A549 (cell line): ENCODE results near the gene DVL1. TPM values are rescaled to one million over a fixed set of nuclear protein-coding genes. Genes with fewer than 3 reads are reported as not detected.

Experiments
- ATAC-seq, 2 experiments: fragments of 200-7000 bp in 1 of 2; fragments of >200 bp in 1 of 2; cut with Nextera tagmentation in 1 of 2; cut with Tn5 transposase in 1 of 2; 3 replicates each; pipeline versions ENCODE4 v1.8.0 to v1.9.1; 2018 to 2020; ENCODE audit warnings: mild to moderate bottlenecking in 1 of 2, moderate library complexity in 1 of 2
- CTCF ChIA-PET: fragments of 300-600 bp; sonication (Branson Sonifier 250); formaldehyde crosslinking; extraction: SDS; loops from one replicate; lab custom pipeline; 2021; ENCODE audit warnings: antibody characterized with exemption, inconsistent platforms; lab: Yijun Ruan, JAX
- POLR2A ChIA-PET: fragments of 350-600 bp; formaldehyde crosslinking; extraction: SDS; loops from one replicate; lab custom pipeline; 2021; ENCODE audit warnings: antibody characterized with exemption, inconsistent platforms; lab: Yijun Ruan, JAX
- DNase-seq, 2 experiments: peaks; one replicate each; pipeline versions ENCODE4 v3.0.0 to v3.0.0-alpha.2; 2011 to 2016; ENCODE audit warnings: low read depth in 1 of 2, low spot score in 1 of 2
- FAIRE-seq: peaks from 2 replicates; lab custom pipeline; 2011; peaks lifted over from hg19 to GRCh38; lab: Jason Lieb, UNC
- H3K27ac ChIP-seq, 2 experiments: fragments of >200 bp; sonication (Bioruptor Twin); formaldehyde crosslinking; 3 replicates each; pipeline ENCODE4 v1.5.1; 2016 to 2017
- H3K4me1 ChIP-seq: fragments of >200 bp; sonication (Bioruptor Twin); formaldehyde crosslinking; 3 replicates; pipeline ENCODE4 v1.6.1; 2016
- H3K4me2 ChIP-seq: fragments of >200 bp; sonication (Bioruptor Twin); formaldehyde crosslinking; 3 replicates; pipeline ENCODE4 v1.6.1; 2016
- H3K4me3 ChIP-seq: fragments of >200 bp; sonication (Bioruptor Twin); formaldehyde crosslinking; 3 replicates; pipeline ENCODE4 v1.5.1; 2016
- H3K9me3 ChIP-seq: fragments of >200 bp; sonication (Bioruptor Twin); formaldehyde crosslinking; 3 replicates; pipeline ENCODE4 v1.6.1; 2016
- HMGXB4 ChIP-seq: fragments of 250-450 bp; sonication (Bioruptor Pico); IDR thresholded peaks from 2 replicates; pipeline ENCODE4 v1.5.0; 2021; ENCODE audit warnings: mild to moderate bottlenecking, moderate library complexity, borderline replicate concordance
- JUN ChIP-seq, 2 experiments: fragments of >200 bp; sonication (Bioruptor Twin); formaldehyde crosslinking; IDR thresholded peaks; 2 replicates in 1 of 2; 3 replicates in 1 of 2; pipeline ENCODE4 v1.6.1; 2016 to 2017
- KDM5A ChIP-seq: fragments of 200-600 bp; sonication (generic); IDR thresholded peaks from 2 replicates; pipeline ENCODE4 v1.6.1; 2016; ENCODE audit warnings: antibody characterized with exemption, mild to moderate bottlenecking
- MAZ ChIP-seq: fragments of 150-350 bp; IDR thresholded peaks from 2 replicates; pipeline ENCODE4 v1.6.1; 2014; ENCODE audit warnings: antibody characterized with exemption, low read depth, low read length, borderline replicate concordance
- PBX3 ChIP-seq: IDR thresholded peaks from 2 replicates; pipeline ENCODE4 v1.6.1; 2012
- PHF8 ChIP-seq: fragments of 200-600 bp; sonication (generic); IDR thresholded peaks from 2 replicates; pipeline ENCODE4 v1.6.1; 2016; ENCODE audit warnings: low read depth, mild to moderate bottlenecking, antibody characterized with exemption, moderate library complexity, borderline replicate concordance
- POLR2A ChIP-seq: IDR thresholded peaks from 2 replicates; pipeline ENCODE4 v1.6.1; 2012; ENCODE audit warnings: mild to moderate bottlenecking, low read length
- POLR2AphosphoS2 ChIP-seq: conservative IDR thresholded peaks from 2 replicates; pipeline ENCODE4 v1.6.1; 2012; ENCODE audit warnings: low read length, improper control_type of control experiment, inconsistent platforms
- REST ChIP-seq: fragments of 200-600 bp; sonication (generic); IDR thresholded peaks from 2 replicates; pipeline ENCODE4 v1.6.1; 2016; ENCODE audit warnings: antibody characterized with exemption, mild to moderate bottlenecking, moderate library complexity
- TP53 ChIP-seq: fragments of 250-450 bp; sonication (Bioruptor Pico); IDR thresholded peaks from 2 replicates; pipeline ENCODE4 v1.5.0; 2021; ENCODE audit warnings: mild to moderate bottlenecking, moderate library complexity
- WGBS: methylation state at CpG from one replicate; pipeline ENCODE4 v1.1.6; 2017; ENCODE audit errors: missing lambda C conversion rate; 5-methylcytosine and 5-hydroxymethylcytosine counted together
- polyA plus RNA-seq, 4 experiments: library from polyadenylated mRNA; depleted of rRNA in 3 of 4; stranded (reverse); fragments of >200 nt; fragmentation: RNase III in 1 of 4; extraction: RNeasy Plus Mini Kit Qiagen cat#74134 plus additional on column Dnase treatment in 1 of 4; gene quantifications; 2 replicates in 3 of 4; 3 replicates in 1 of 4; pipeline ENCODE4 v1.2.3, GENCODE V29; 2011 to 2017

Gene DVL1
- polyA plus RNA-seq, 2 of the 4 experiments (the other 2 are of a cell fraction): 12.1 to 48.3 TPM

GRCh38 chr1:1332031-1332755, 17.0 kb downstream of the DVL1 start (continued):
- TF ChIP-seq REST: no peak

- H3K9me3 ChIP-seq: no peaks in the 10 kb centered on the region
- no peak for TF ChIP-seq HMGXB4 (CRISPR knock-in tag)
- no peak for TF ChIP-seq KDM5A
- TF ChIP-seq PHF8: no peak
- 0 out of 2 replicates have a peak, but pooled peaks have one; percentile 4 for TF ChIP-seq POLR2AphosphoS2
- TF ChIP-seq MAZ: no peak
- TF ChIP-seq, all 56 proteins: peak for 1
- ATAC-seq (peak; percentile 28 to 46; a peak in 5 of 6 replicates), FAIRE-seq (no peak), DNase-seq (no peak)
- H3K4me2 ChIP-seq: peak within 1 kb of the TSS; percentile 30; the same call in 1 of the 3 replicates
- POLR2A ChIA-PET: no interaction called here
- H3K27ac ChIP-seq: peak within 1 kb of the TSS in 1 of 2 experiments; percentile 52; a peak in 2 of 6 replicates
- no peak within 1 kb of the TSS for H3K4me3 ChIP-seq
- 84% methylated on average over 13 of the region's 41 CpGs for WGBS
- H3K4me1 ChIP-seq: peaks cover 12% of the 10 kb centered on the region; the same call in 2 of the 3 replicates
- CTCF ChIA-PET: interaction anchor here (1.1 to 2.5 kb wide), 5 partner anchors 13 to 41 kb away, joined by 3 to 12 read pairs (median 7); partner anchors contain the start of gene DVL1
Observed at GRCh38 chr1:1331068-1331965, 17.9 kb downstream of the DVL1 start, which contains the start of gene TAS1R3. TSS of gene TAS1R3 (plus strand) at chr1:1331280. CDS start at chr1:1331346, 66 bp downstream.

GRCh38 chr1:1330366-1331067, 18.7 kb downstream of the DVL1 start:
- CTCF ChIA-PET: interaction anchor here (1.2 to 2.5 kb wide), 3 partner anchors 14 to 41 kb away, joined by 3 to 8 read pairs (median 7); partner anchors contain the start of gene DVL1
- H3K9me3 ChIP-seq: no peaks in the 10 kb centered on the region
- no peak for TF ChIP-seq TP53 (CRISPR knock-in tag)
- 0 out of 2 replicates have a peak, but pooled peaks have one; percentile 10 for TF ChIP-seq POLR2A
- no peak for TF ChIP-seq JUN (IDR thresholded peaks at IDR 0.05)
- 0 out of 2 replicates have a peak, but pooled peaks have one; percentile 12 for TF ChIP-seq PBX3
- POLR2A ChIA-PET: no interaction called here
- no peak overlapping the region for H3K4me3 ChIP-seq
- H3K4me1 ChIP-seq: peaks cover 17% of the 10 kb centered on the region; the same call in 2 of the 3 replicates
- H3K4me2 ChIP-seq: peak overlapping the region; percentile 30; the same call in 1 of the 3 replicates
- WGBS: 17% methylated on average over 1 of the region's 15 CpGs
- H3K27ac ChIP-seq: peak overlapping the region in 1 of 2 experiments; percentile 52; a peak in 2 of 6 replicates
- FAIRE-seq (no peak), DNase-seq (no peak), ATAC-seq (peak; percentile 10 to 25; a peak in 4 of 6 replicates)
